ENCODE measurements around the gene AUTS2.

The AUTS2 gene

GRCh38 chr7:70684173-70684572 lies 1085.9 kb downstream of the AUTS2 start:
- Histone ChIP-seq H3K27me3 (ENCODE audit: control insufficient read depth, insufficient read depth, low read length) (peaks cover 96% of the 10 kb centered on the region), H3K9ac (ENCODE audit: low read length) (no peak overlapping the region), H3K4me1 (ENCODE audit: control insufficient read depth, insufficient read depth, low read length) (peaks cover 28% of the 10 kb centered on the region), H3K27ac (ENCODE audit: low read depth, low read length) (no peak overlapping the region), H3K36me3 (ENCODE audit: control insufficient read depth, insufficient read depth, low read length) (no peaks in the 10 kb centered on the region), H3K4me3 (ENCODE audit: low read depth, low read length) (no peak overlapping the region), H3K9me3 (ENCODE audit: control insufficient read depth, insufficient read depth, low read depth, low read length) (no peaks in the 10 kb centered on the region)

- no peaks in the 10 kb centered on the region for H3K36me3 ChIP-seq (ENCODE audit: control insufficient read depth, insufficient read depth, low read length)
- no peaks in the 10 kb centered on the region for H3K9me3 ChIP-seq (ENCODE audit: control insufficient read depth, insufficient read depth, low read depth, low read length)
- no peak overlapping the region for H3K27ac ChIP-seq (ENCODE audit: low read depth, low read length)
- H3K4me1 ChIP-seq (ENCODE audit: control insufficient read depth, insufficient read depth, low read length), result peaks cover 26% of the 10 kb centered on the region
- peak overlapping the region; percentile 1 for H3K9ac ChIP-seq (ENCODE audit: low read length)
- peaks cover 62% of the 10 kb centered on the region for H3K27me3 ChIP-seq (ENCODE audit: control insufficient read depth, insufficient read depth, low read length)
- H3K4me3 ChIP-seq (ENCODE audit: low read depth, low read length), result peak overlapping the region; percentile 94
Observed at GRCh38 chr7:70693321-70693685, 1095.0 kb downstream of the AUTS2 start.

GRCh38 chr7:70693686-70694433 lies 1095.6 kb downstream of the AUTS2 start:
- Histone ChIP-seq H3K27me3 (ENCODE audit: control insufficient read depth, insufficient read depth, low read length) (peaks cover 57% of the 10 kb centered on the region), H3K4me1 (ENCODE audit: control insufficient read depth, insufficient read depth, low read length) (peaks cover 31% of the 10 kb centered on the region), H3K9ac (ENCODE audit: low read length) (peak overlapping the region; percentile 94), H3K9me3 (ENCODE audit: control insufficient read depth, insufficient read depth, low read depth, low read length) (no peaks in the 10 kb centered on the region), H3K4me3 (ENCODE audit: low read depth, low read length) (peak overlapping the region; percentile 94), H3K27ac (ENCODE audit: low read depth, low read length) (no peak overlapping the region), H3K36me3 (ENCODE audit: control insufficient read depth, insufficient read depth, low read length) (peaks cover 4% of the 10 kb centered on the region; the same call in 1 of the 2 replicates)

DNA sequence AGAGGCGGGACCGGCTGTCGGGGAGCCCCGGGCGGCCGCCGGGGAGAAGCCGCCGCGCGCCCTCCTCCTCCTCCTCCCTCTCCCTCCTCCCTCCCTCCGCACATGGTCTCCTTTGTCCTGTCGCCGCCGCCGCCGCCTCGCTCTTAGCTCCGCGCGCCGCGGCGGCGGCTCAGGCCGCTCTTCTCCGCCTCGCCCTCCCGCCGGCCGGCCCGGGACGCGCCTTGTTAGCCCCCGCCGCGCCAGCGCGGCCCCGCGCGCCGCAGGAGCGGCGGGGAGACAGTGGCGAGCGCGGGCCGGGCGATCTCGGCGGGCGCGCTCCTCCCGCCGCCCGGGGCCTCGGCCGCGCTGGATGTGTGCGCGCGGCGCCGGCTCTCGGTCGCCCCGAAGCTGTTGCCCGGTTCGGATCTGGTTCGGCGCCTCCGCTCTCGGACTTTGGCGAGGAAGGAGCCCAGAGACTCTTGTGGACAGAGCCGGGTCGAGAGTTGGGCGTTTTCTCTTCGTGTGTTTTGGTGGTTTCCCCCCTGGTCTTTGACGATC lies 1096.2 kb downstream of the AUTS2 start:
- peaks cover 38% of the 10 kb centered on the region for H3K4me1 ChIP-seq (ENCODE audit: control insufficient read depth, insufficient read depth, low read length)
- H3K27me3 ChIP-seq (ENCODE audit: control insufficient read depth, insufficient read depth, low read length), result peaks cover 57% of the 10 kb centered on the region
- peak overlapping the region; percentile 94 for H3K4me3 ChIP-seq (ENCODE audit: low read depth, low read length)
- peak overlapping the region; percentile 70; the same call in 1 of the 2 replicates for H3K27ac ChIP-seq (ENCODE audit: low read depth, low read length)
- peaks cover 5% of the 10 kb centered on the region; the same call in 1 of the 2 replicates for H3K36me3 ChIP-seq (ENCODE audit: control insufficient read depth, insufficient read depth, low read length)
- H3K9me3 ChIP-seq (ENCODE audit: control insufficient read depth, insufficient read depth, low read depth, low read length), result no peaks in the 10 kb centered on the region
- H3K9ac ChIP-seq (ENCODE audit: low read length), result peak overlapping the region; percentile 94

GRCh38 chr7:70694971-70695794 lies 1096.9 kb downstream of the AUTS2 start:
- Histone ChIP-seq H3K27me3 (ENCODE audit: control insufficient read depth, insufficient read depth, low read length) (peaks cover 51% of the 10 kb centered on the region), H3K9ac (ENCODE audit: low read length) (peak overlapping the region; percentile 94), H3K9me3 (ENCODE audit: control insufficient read depth, insufficient read depth, low read depth, low read length) (no peaks in the 10 kb centered on the region), H3K4me1 (ENCODE audit: control insufficient read depth, insufficient read depth, low read length) (peaks cover 44% of the 10 kb centered on the region), H3K27ac (ENCODE audit: low read depth, low read length) (peak overlapping the region; percentile 70), H3K36me3 (ENCODE audit: control insufficient read depth, insufficient read depth, low read length) (peaks cover 5% of the 10 kb centered on the region; the same call in 1 of the 2 replicates), H3K4me3 (ENCODE audit: low read depth, low read length) (peak overlapping the region; percentile 94)

DNA sequence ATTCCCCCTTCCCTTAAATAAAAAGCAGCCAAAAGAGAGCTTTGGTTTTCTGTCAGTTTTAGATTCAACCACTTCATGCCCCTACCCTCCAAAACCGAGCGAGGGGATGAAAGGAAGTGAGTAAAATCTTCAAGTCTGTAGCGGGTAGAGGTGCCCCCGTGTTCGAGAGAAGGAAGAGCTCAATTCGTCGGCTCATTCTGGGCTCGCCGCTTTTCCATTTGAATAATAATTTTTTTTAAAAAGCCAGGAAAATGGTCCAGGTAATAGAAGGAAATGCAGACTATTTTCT lies 1097.5 kb downstream of the AUTS2 start:
- Histone ChIP-seq H3K4me3 (ENCODE audit: low read depth, low read length) (peak overlapping the region; percentile 94), H3K27me3 (ENCODE audit: control insufficient read depth, insufficient read depth, low read length) (peaks cover 46% of the 10 kb centered on the region), H3K27ac (ENCODE audit: low read depth, low read length) (peak overlapping the region; percentile 70; the same call in 1 of the 2 replicates), H3K36me3 (ENCODE audit: control insufficient read depth, insufficient read depth, low read length) (peaks cover 5% of the 10 kb centered on the region; the same call in 1 of the 2 replicates), H3K4me1 (ENCODE audit: control insufficient read depth, insufficient read depth, low read length) (peaks cover 49% of the 10 kb centered on the region), H3K9ac (ENCODE audit: low read length) (peak overlapping the region; percentile 94), H3K9me3 (ENCODE audit: control insufficient read depth, insufficient read depth, low read depth, low read length) (no peaks in the 10 kb centered on the region)

DNA sequence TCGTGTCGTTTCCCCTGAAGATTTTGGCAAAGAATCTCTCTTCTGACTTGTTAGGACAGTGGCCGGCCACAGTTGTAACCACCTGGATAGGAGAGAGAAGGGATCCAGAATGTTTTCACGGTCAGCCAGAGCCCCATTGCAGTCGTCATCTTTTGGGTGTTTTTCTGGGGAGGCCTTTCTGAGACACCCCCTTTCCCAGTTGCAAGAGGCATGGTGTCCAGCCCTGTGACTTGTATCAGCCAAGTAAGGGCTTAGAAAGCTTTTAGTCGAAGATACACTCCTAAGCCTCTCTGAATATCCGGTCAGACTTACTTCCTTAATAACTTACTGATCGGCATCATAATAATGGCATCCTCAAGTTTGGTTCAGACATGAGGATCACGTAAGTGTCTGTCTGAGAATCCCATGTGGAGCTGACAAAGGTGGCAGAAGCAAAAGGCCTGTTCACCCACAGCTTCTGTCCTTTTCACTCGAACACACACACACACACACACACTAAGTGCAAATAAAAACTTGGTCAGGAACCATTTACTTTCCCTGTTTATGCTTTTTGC lies 1098.0 kb downstream of the AUTS2 start:
- 0 out of 2 replicates have a peak overlapping the region, but pooled peaks have one; percentile 70 for H3K27ac ChIP-seq (ENCODE audit: low read depth, low read length)
- H3K4me1 ChIP-seq (ENCODE audit: control insufficient read depth, insufficient read depth, low read length), result peaks cover 55% of the 10 kb centered on the region

GRCh38 chr7:70698219-70698832 lies 1100.1 kb downstream of the AUTS2 start:
- H3K27ac ChIP-seq (ENCODE audit: low read depth, low read length), result no peak overlapping the region
- peaks cover 25% of the 10 kb centered on the region for H3K27me3 ChIP-seq (ENCODE audit: control insufficient read depth, insufficient read depth, low read length)
- H3K4me1 ChIP-seq (ENCODE audit: control insufficient read depth, insufficient read depth, low read length), result peaks cover 68% of the 10 kb centered on the region
- peak overlapping the region; percentile 94; the same call in 1 of the 2 replicates for H3K4me3 ChIP-seq (ENCODE audit: low read depth, low read length)
- H3K9me3 ChIP-seq (ENCODE audit: control insufficient read depth, insufficient read depth, low read depth, low read length), result no peaks in the 10 kb centered on the region
- no peak overlapping the region for H3K9ac ChIP-seq (ENCODE audit: low read length)
- peaks cover 19% of the 10 kb centered on the region for H3K36me3 ChIP-seq (ENCODE audit: control insufficient read depth, insufficient read depth, low read length)

More for the DNA sequence above, 1098.0 kb downstream of the AUTS2 start:
- no peaks in the 10 kb centered on the region for H3K9me3 ChIP-seq (ENCODE audit: control insufficient read depth, insufficient read depth, low read depth, low read length)
- H3K9ac ChIP-seq (ENCODE audit: low read length), result peak overlapping the region; percentile 94
- H3K4me3 ChIP-seq (ENCODE audit: low read depth, low read length), result peak overlapping the region; percentile 94
- peaks cover 5% of the 10 kb centered on the region; the same call in 1 of the 2 replicates for H3K36me3 ChIP-seq (ENCODE audit: control insufficient read depth, insufficient read depth, low read length)
- H3K27me3 ChIP-seq (ENCODE audit: control insufficient read depth, insufficient read depth, low read length), result peaks cover 40% of the 10 kb centered on the region

DNA sequence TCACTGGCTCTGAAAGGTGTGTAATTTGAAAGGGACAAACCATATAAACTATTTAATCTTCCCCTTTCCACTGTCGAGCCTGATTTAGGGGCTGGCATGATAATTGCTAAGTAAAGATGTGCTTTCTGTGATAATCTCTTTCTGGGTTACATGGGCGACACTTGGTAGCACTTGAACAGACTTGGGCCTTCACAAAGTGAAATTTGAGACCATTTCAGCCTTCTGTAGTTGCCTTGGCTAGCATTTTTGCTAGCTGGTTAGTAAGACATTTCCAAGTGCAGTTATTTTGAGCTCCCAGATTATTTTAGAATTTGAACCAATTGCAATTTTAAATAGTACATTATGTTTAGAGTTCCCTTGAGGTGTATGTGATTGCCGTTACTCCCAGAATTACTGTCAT lies 1101.0 kb downstream of the AUTS2 start:
- Histone ChIP-seq H3K9me3 (ENCODE audit: control insufficient read depth, insufficient read depth, low read depth, low read length) (no peaks in the 10 kb centered on the region), H3K27me3 (ENCODE audit: control insufficient read depth, insufficient read depth, low read length) (peaks cover 21% of the 10 kb centered on the region; the same call in 1 of the 2 replicates), H3K9ac (ENCODE audit: low read length) (no peak overlapping the region), H3K27ac (ENCODE audit: low read depth, low read length) (peak overlapping the region; percentile 49; the same call in 1 of the 2 replicates), H3K36me3 (ENCODE audit: control insufficient read depth, insufficient read depth, low read length) (peaks cover 19% of the 10 kb centered on the region), H3K4me1 (ENCODE audit: control insufficient read depth, insufficient read depth, low read length) (peaks cover 75% of the 10 kb centered on the region), H3K4me3 (ENCODE audit: low read depth, low read length) (peak overlapping the region; percentile 94; the same call in 1 of the 2 replicates)
